Measurements from ENCODE around the gene DDIT4. TPM values are rescaled to one million over a fixed set of nuclear protein-coding genes. Genes with fewer than 3 reads are reported as not detected.

DDIT4 gene
- total and polyA plus RNA-seq, 9 of the 15 experiments (the other 6 are each of a cell fraction or from before 2014, with no cell fraction given): 8.2 to 675 (median 159) TPM

GRCh38 chr10:72273410-72274212 is at the start of gene DDIT4 (continued):
- peak; percentile 43 for TF ChIP-seq ZNF76 (CRISPR knock-in tag; IDR thresholded peaks at IDR 0.05; ENCODE audit: borderline replicate concordance)
- peak; percentile 93 for TF ChIP-seq OTX1 (CRISPR knock-in tag; IDR thresholded peaks at IDR 0.05)
- peak; percentile 100 for TF ChIP-seq CBX1 (IDR thresholded peaks at IDR 0.05; ENCODE audit: low read depth)
- peak; percentile 87 for TF ChIP-seq GTF2B (IDR thresholded peaks at IDR 0.05; ENCODE audit: extremely low read depth, insufficient read length)
- no peak for TF ChIP-seq ZNF551 (CRISPR knock-in tag; IDR thresholded peaks at IDR 0.05)
- peak; percentile 83 for TF ChIP-seq FOS (IDR thresholded peaks at IDR 0.05; ENCODE audit: extremely low read depth, insufficient read length)
- TF ChIP-seq SOX6 (IDR thresholded peaks at IDR 0.05): no peak
- TF ChIP-seq PHB2 (IDR thresholded peaks at IDR 0.05; ENCODE audit: low read depth): no peak
- TF ChIP-seq BHLHE40 (IDR thresholded peaks at IDR 0.05; ENCODE audit: low read length): peak; percentile 93
- peak; percentile 30 for TF ChIP-seq SP2 (IDR thresholded peaks at IDR 0.05; ENCODE audit: extremely low read depth, low read depth, low read length, poor library complexity, severe bottlenecking)
- peak; percentile 82 for TF ChIP-seq ZNF764 (CRISPR knock-in tag; IDR thresholded peaks at IDR 0.05; ENCODE audit: low read depth)
- peak; percentile 97 for TF ChIP-seq KDM2B (CRISPR knock-in tag; IDR thresholded peaks at IDR 0.05)
- no peak for TF ChIP-seq HDGF (IDR thresholded peaks at IDR 0.05)
- TF ChIP-seq RB1 (IDR thresholded peaks at IDR 0.05; ENCODE audit: low read depth): no peak
- TF ChIP-seq KLF6 (CRISPR knock-in tag; IDR thresholded peaks at IDR 0.05; ENCODE audit: borderline replicate concordance): peak; percentile 34; the same call in 1 of the 2 replicates
- TF ChIP-seq MLLT1 (IDR thresholded peaks at IDR 0.05): no peak
- TF ChIP-seq ATF4 (CRISPR knock-in tag; IDR thresholded peaks at IDR 0.05): peak; percentile 83
- TF ChIP-seq NFRKB (IDR thresholded peaks at IDR 0.05; ENCODE audit: low read depth): no peak
- TF ChIP-seq GTF2A2 (tag; IDR thresholded peaks at IDR 0.05): peak; percentile 20; the same call in 1 of the 2 replicates
- TF ChIP-seq NEUROD1 (IDR thresholded peaks at IDR 0.05; ENCODE audit: borderline replicate concordance, low read depth, low read length, partially characterized antibody): peak; percentile 66
- TF ChIP-seq ZNF699 (CRISPR knock-in tag; IDR thresholded peaks at IDR 0.05; ENCODE audit: insufficient replicate concordance): no peak
- 0 out of 2 replicates have a peak, but pooled peaks have one; percentile 74 for TF ChIP-seq ARID3B (CRISPR knock-in tag; IDR thresholded peaks at IDR 0.05; ENCODE audit: borderline replicate concordance)
- TF ChIP-seq TBL1XR1 (IDR thresholded peaks at IDR 0.05; ENCODE audit: low read length in 2 of 2): peak in 1 of 2 experiments; percentile 77; a peak in 2 of 4 replicates
- TF ChIP-seq TCF15 (CRISPR knock-in tag; IDR thresholded peaks at IDR 0.05): peak; percentile 65; the same call in 1 of the 2 replicates
